SK-N-SH (cell line): ENCODE results near the gene SERINC1.

Experiments used
- NRF1 ChIP-seq: IDR thresholded peaks from 2 replicates; pipeline ENCODE4 v1.6.1; 2012; ENCODE audit warnings: low read depth, mild to moderate bottlenecking, low read length
- SMC3 ChIP-seq: IDR thresholded peaks from 2 replicates; pipeline ENCODE4 v1.6.1; 2012; ENCODE audit warnings: low read depth, low read length, improper control_type of control experiment
- TAF1 ChIP-seq: IDR thresholded peaks from 2 replicates; pipeline ENCODE4 v1.6.1; 2012; ENCODE audit warnings: low read depth, mild to moderate bottlenecking, low read length, moderate library complexity, borderline replicate concordance
- TCF12 ChIP-seq: IDR thresholded peaks from 2 replicates; pipeline ENCODE4 v1.4.0; 2012
- TF ChIP-seq, protein P1 (sequence below): fragments of 200-600 bp; sonication (generic); IDR thresholded peaks from 2 replicates; pipeline ENCODE4 v1.6.1; 2017; ENCODE audit warnings: antibody characterized with exemption, mild to moderate bottlenecking, moderate library complexity
- TF ChIP-seq, protein P2 (sequence below): IDR thresholded peaks from 2 replicates; pipeline ENCODE4; 2012
- TF ChIP-seq, protein P3 (sequence below): IDR thresholded peaks from 2 replicates; pipeline ENCODE4 v1.4.0; 2012; ENCODE audit warnings: low read depth

DNA sequence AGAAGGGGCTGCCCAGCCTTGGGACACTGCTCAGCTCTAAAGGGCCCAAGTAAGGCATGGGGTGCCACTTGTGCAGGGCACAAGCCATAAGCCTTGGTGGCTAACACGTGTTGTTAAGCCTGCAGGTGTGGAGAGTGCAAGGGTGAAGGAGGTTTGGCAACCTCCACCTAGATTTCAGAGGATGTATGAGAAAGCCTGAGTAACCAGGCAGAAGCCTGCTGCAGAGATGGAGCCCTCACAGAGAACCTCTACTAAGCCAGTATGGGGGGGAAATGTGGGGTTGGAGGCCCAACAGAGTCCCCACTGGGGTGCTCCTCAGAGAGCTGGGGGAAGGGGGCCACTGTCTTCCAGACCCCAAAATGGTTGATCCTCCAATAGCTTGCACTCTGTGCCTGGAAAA lies 32.6 kb downstream of the SERINC1 start:
- TF ChIP-seq NRF1 (no peak), TCF12 (no peak), SMC3 (no peak), TAF1 (no peak)
- TF ChIP-seq, protein P1, sequence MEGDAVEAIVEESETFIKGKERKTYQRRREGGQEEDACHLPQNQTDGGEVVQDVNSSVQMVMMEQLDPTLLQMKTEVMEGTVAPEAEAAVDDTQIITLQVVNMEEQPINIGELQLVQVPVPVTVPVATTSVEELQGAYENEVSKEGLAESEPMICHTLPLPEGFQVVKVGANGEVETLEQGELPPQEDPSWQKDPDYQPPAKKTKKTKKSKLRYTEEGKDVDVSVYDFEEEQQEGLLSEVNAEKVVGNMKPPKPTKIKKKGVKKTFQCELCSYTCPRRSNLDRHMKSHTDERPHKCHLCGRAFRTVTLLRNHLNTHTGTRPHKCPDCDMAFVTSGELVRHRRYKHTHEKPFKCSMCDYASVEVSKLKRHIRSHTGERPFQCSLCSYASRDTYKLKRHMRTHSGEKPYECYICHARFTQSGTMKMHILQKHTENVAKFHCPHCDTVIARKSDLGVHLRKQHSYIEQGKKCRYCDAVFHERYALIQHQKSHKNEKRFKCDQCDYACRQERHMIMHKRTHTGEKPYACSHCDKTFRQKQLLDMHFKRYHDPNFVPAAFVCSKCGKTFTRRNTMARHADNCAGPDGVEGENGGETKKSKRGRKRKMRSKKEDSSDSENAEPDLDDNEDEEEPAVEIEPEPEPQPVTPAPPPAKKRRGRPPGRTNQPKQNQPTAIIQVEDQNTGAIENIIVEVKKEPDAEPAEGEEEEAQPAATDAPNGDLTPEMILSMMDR = no peak
- TF ChIP-seq, protein P2, sequence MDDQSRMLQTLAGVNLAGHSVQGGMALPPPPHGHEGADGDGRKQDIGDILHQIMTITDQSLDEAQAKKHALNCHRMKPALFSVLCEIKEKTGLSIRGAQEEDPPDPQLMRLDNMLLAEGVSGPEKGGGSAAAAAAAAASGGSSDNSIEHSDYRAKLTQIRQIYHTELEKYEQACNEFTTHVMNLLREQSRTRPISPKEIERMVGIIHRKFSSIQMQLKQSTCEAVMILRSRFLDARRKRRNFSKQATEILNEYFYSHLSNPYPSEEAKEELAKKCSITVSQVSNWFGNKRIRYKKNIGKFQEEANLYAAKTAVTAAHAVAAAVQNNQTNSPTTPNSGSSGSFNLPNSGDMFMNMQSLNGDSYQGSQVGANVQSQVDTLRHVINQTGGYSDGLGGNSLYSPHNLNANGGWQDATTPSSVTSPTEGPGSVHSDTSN = no peak
- TF ChIP-seq, protein P3, sequence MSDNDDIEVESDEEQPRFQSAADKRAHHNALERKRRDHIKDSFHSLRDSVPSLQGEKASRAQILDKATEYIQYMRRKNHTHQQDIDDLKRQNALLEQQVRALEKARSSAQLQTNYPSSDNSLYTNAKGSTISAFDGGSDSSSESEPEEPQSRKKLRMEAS = no peak
